OCI-LY3 (cell line): ENCODE results near the gene LDLRAD4.

Experiments
- EZH2phosphoT487 ChIP-seq: fragments of 200-600 bp; shearing (Covaris generic); IDR thresholded peaks from 2 replicates; pipeline ENCODE4 v1.6.1; 2018; ENCODE audit warnings: antibody characterized with exemption, mixed run types, low read depth
- TF ChIP-seq, protein P1 (sequence below): fragments of 200-600, 300-600 bp; sonication (generic); IDR thresholded peaks from 2 replicates; pipeline ENCODE4 v1.5.1; 2014; ENCODE audit warnings: antibody characterized with exemption, low read length, low read depth

DNA sequence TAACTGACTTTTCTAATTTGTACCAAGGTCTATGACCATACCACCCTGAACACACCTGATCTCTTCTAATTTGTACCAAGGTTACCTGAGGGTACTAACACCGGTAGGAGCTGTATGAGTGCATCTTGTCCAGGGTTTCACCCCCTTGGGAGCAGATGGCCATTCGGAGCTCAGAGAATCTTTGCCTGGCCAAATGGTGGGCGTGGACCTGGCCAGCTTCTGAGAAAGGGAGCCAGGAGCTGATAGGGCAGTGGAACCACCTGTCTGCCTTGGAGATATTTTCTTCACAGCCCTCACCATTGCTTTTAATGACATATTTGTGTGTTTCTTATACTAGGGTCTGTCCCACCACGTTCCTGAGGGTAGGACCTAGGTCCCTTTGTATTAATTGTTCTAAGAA lies 188.9 kb downstream of the LDLRAD4 start:
- TF ChIP-seq, protein P1, sequence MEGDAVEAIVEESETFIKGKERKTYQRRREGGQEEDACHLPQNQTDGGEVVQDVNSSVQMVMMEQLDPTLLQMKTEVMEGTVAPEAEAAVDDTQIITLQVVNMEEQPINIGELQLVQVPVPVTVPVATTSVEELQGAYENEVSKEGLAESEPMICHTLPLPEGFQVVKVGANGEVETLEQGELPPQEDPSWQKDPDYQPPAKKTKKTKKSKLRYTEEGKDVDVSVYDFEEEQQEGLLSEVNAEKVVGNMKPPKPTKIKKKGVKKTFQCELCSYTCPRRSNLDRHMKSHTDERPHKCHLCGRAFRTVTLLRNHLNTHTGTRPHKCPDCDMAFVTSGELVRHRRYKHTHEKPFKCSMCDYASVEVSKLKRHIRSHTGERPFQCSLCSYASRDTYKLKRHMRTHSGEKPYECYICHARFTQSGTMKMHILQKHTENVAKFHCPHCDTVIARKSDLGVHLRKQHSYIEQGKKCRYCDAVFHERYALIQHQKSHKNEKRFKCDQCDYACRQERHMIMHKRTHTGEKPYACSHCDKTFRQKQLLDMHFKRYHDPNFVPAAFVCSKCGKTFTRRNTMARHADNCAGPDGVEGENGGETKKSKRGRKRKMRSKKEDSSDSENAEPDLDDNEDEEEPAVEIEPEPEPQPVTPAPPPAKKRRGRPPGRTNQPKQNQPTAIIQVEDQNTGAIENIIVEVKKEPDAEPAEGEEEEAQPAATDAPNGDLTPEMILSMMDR: no peak
- no peak for TF ChIP-seq EZH2phosphoT487
